NB4 (cell line): Measurements from ENCODE around the gene B3GNT7.
"Not testable (repeated sequence)": the region's sequence is repeated elsewhere in the genome, so short reads cannot be mapped to it uniquely, and the experiment has no call there.

Experiments
- POLR2A ChIP-seq: IDR thresholded peaks from 2 replicates; pipeline ENCODE4 v1.6.1; 2011; ENCODE audit warnings: mild to moderate bottlenecking; ENCODE audit not compliant: insufficient read length; ENCODE audit errors: extremely low read depth
- TF ChIP-seq, protein P1 (sequence below): IDR thresholded peaks from one replicate; pipeline ENCODE4 v1.5.1; 2012; ENCODE audit warnings: low read depth, low read length

DNA sequence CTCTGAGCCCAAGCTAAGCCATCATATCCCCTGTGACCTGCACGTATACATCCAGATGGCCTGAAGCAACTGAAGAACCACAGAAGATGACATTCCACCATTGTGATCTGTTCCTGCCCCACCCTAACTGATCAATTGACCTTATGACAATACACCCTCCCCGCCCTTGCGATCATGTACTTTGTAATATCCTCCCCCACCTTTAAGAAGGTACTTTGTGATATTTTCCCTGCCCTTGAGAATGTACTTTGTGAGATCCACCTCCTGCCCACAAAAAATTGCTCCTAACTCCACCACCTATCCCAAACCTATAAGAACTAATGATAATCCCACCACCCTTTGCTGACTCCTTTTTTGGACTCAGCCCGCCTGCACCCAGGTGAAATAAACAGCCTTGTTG lies 34.9 kb downstream of the B3GNT7 start:
- TF ChIP-seq POLR2A, result not testable (repeated sequence)
- TF ChIP-seq, protein P1, sequence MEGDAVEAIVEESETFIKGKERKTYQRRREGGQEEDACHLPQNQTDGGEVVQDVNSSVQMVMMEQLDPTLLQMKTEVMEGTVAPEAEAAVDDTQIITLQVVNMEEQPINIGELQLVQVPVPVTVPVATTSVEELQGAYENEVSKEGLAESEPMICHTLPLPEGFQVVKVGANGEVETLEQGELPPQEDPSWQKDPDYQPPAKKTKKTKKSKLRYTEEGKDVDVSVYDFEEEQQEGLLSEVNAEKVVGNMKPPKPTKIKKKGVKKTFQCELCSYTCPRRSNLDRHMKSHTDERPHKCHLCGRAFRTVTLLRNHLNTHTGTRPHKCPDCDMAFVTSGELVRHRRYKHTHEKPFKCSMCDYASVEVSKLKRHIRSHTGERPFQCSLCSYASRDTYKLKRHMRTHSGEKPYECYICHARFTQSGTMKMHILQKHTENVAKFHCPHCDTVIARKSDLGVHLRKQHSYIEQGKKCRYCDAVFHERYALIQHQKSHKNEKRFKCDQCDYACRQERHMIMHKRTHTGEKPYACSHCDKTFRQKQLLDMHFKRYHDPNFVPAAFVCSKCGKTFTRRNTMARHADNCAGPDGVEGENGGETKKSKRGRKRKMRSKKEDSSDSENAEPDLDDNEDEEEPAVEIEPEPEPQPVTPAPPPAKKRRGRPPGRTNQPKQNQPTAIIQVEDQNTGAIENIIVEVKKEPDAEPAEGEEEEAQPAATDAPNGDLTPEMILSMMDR, result not testable (repeated sequence)
